ENCODE data around the gene TREX2. TPM values are rescaled to one million over a fixed set of nuclear protein-coding genes. Genes with fewer than 3 reads are reported as not detected.

Gene TREX2
- total RNA-seq, 1 experiment from 2014 or later = 2.9 TPM

- intact Hi-C loops (cut with micrococcal nuclease) = no loop called here
- ChIA-PET RAD21 (ENCODE audit: low non-redundant PET in 1 of 2, low total read pairs in 2 of 2, uncharacterized antibody in 2 of 2, unreplicated experiment in 2 of 2) (no interaction called here), POLR2A (no interaction called here), CTCF (no interaction called here)
- no peak overlapping the region for H3K9ac ChIP-seq (ENCODE audit: low read length)
- H3K4me3 ChIP-seq (replicated peaks in 1 of 2; ENCODE audit: low read depth in 1 of 2, low read length in 2 of 2) = no peak overlapping the region
- no peaks in the 10 kb centered on the region for H3K36me3 ChIP-seq (ENCODE audit: control insufficient read depth in 1 of 2, insufficient read depth in 2 of 2, low read length in 2 of 2)
- ATAC-seq (no peak), DNase-seq (ENCODE audit: low read depth, low spot score) (no peak)
- H3K27ac ChIP-seq (ENCODE audit: low read depth, low read length) = no peak overlapping the region
- H3K4me1 ChIP-seq (ENCODE audit: control insufficient read depth in 1 of 2, insufficient read depth in 2 of 2, low read length in 2 of 2) = no peaks in the 10 kb centered on the region
- no peaks in the 10 kb centered on the region for H4K20me1 ChIP-seq (ENCODE audit: insufficient read depth)
- no peak overlapping the region for H3K4me2 ChIP-seq (ENCODE audit: low read length)
- TF ChIP-seq TCF7L2 (IDR thresholded peaks at IDR 0.05; ENCODE audit: borderline replicate concordance, extremely low read depth, insufficient read depth, insufficient read length) (no peak), JUND (IDR thresholded peaks at IDR 0.05) (no peak), SIN3A (IDR thresholded peaks at IDR 0.05; ENCODE audit: low read depth) (no peak)
- no peaks in the 10 kb centered on the region for H3K9me3 ChIP-seq (ENCODE audit: control insufficient read depth in 1 of 2, insufficient read depth in 1 of 2, low read depth in 1 of 2, low read length in 2 of 2)
- no peaks in the 10 kb centered on the region for H3K9me2 ChIP-seq (ENCODE audit: insufficient read depth)
- H3K27me3 ChIP-seq (ENCODE audit: insufficient read depth, low read length) = no peaks in the 10 kb centered on the region
- no TSS peak for BruUV-seq (replicated peaks)
- H2AFZ ChIP-seq (ENCODE audit: low read depth, low read length, poor library complexity, severe bottlenecking) = no peak overlapping the region
- no peaks in the 10 kb centered on the region for H3K79me2 ChIP-seq (ENCODE audit: insufficient read depth, low read length)
Measured at GRCh38 chrX:153434801-153435200, 11.1 kb downstream of the TREX2 start.

GRCh38 chrX:153433781-153434285 is 12.0 kb downstream of the TREX2 start:
- H3K4me3 ChIP-seq (replicated peaks in 1 of 2; ENCODE audit: low read depth in 1 of 2, low read length in 2 of 2) = no peak overlapping the region
- no peak overlapping the region for H2AFZ ChIP-seq (ENCODE audit: low read depth, low read length, poor library complexity, severe bottlenecking)
- no TSS peak for BruUV-seq (replicated peaks)
- no peaks in the 10 kb centered on the region for H3K27me3 ChIP-seq (ENCODE audit: insufficient read depth, low read length)
- H3K9me2 ChIP-seq (ENCODE audit: insufficient read depth) = no peaks in the 10 kb centered on the region
- H3K36me3 ChIP-seq (ENCODE audit: control insufficient read depth in 1 of 2, insufficient read depth in 2 of 2, low read length in 2 of 2) = no peaks in the 10 kb centered on the region
- H4K20me1 ChIP-seq (ENCODE audit: insufficient read depth) = no peaks in the 10 kb centered on the region
- H3K9me3 ChIP-seq (ENCODE audit: control insufficient read depth in 1 of 2, insufficient read depth in 1 of 2, low read depth in 1 of 2, low read length in 2 of 2) = no peaks in the 10 kb centered on the region
- intact Hi-C loops (cut with micrococcal nuclease) = no loop called here
- no peak overlapping the region for H3K4me2 ChIP-seq (ENCODE audit: low read length)
- ChIA-PET RAD21 (ENCODE audit: low non-redundant PET in 1 of 2, low total read pairs in 2 of 2, uncharacterized antibody in 2 of 2, unreplicated experiment in 2 of 2) (no interaction called here), CTCF (no interaction called here), POLR2A (no interaction called here)
- ATAC-seq (no peak), DNase-seq (ENCODE audit: low read depth, low spot score) (no peak)
- no peak overlapping the region for H3K27ac ChIP-seq (ENCODE audit: low read depth, low read length)
- H3K79me2 ChIP-seq (ENCODE audit: insufficient read depth, low read length) = no peaks in the 10 kb centered on the region
- TF ChIP-seq SP1 (IDR thresholded peaks at IDR 0.05; ENCODE audit: low read depth) (no peak), RAD21 (IDR thresholded peaks at IDR 0.05; ENCODE audit: low read depth) (no peak), CEBPB (IDR thresholded peaks at IDR 0.05; ENCODE audit: low read depth) (no peak)
- no peaks in the 10 kb centered on the region for H3K4me1 ChIP-seq (ENCODE audit: control insufficient read depth in 1 of 2, insufficient read depth in 2 of 2, low read length in 2 of 2)
- no peak overlapping the region for H3K9ac ChIP-seq (ENCODE audit: low read length)
